Measurements from ENCODE around the gene CHCHD1. TPM values are rescaled to one million over a fixed set of nuclear protein-coding genes. Genes with fewer than 3 reads are reported as not detected.

CHCHD1 gene
- total and polyA plus RNA-seq, 2 donors (not counting 3 experiments of a cell fraction or from before 2014, with no cell fraction given), result 31.7 to 39.2 TPM

DNA sequence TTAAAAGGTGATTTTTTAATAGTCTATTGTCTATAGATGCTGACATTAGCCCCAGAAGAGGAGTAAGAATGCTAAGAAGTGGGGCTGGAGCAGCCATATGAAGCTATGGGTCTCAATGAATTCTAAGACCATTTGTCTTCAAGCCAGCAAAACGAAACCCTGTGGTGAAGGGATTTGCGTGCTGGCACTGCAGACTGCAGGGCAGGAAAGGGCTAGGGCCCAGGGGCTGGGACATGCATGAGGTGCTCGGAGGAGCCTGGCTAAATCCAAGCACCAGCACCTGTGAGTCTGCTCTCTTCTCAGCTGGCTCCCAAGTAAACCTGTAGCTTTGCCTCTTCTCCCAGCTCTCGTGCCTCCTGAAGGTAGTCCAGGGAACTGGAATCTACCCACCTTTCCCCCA lies 30.8 kb downstream of the CHCHD1 start:
- Histone ChIP-seq H3K27me3 (ENCODE audit: control insufficient read depth in 2 of 2, insufficient read depth in 2 of 2, low read length in 2 of 2) (no peaks in the 10 kb centered on the region), H3K4me1 (ENCODE audit: control insufficient read depth, extremely low read depth, insufficient read depth, low read length) (peaks cover 27% of the 10 kb centered on the region), H2AFZ (ENCODE audit: low read depth, low read length) (no peak overlapping the region), H3K79me2 (ENCODE audit: control insufficient read depth, insufficient read depth, low read length) (no peaks in the 10 kb centered on the region), H3K4me2 (ENCODE audit: insufficient read depth, low read length) (no peak overlapping the region), H3K9me1 (replicated peaks; ENCODE audit: control insufficient read depth, extremely low read depth, insufficient read depth, low read length) (no peaks in the 10 kb centered on the region), H3K36me3 (ENCODE audit: control insufficient read depth in 2 of 2, extremely low read depth in 1 of 2, insufficient read depth in 2 of 2, low read length in 2 of 2) (peaks cover 10 to 12% of the 10 kb centered on the region in 2 experiments), H3K27ac (ENCODE audit: insufficient read depth, low read depth, low read length) (no peak overlapping the region), H4K20me1 (replicated peaks; ENCODE audit: control insufficient read depth, extremely low read depth, insufficient read depth, low read length) (no peaks in the 10 kb centered on the region), H3K4me3 (replicated peaks in 1 of 3; ENCODE audit: insufficient read depth in 1 of 3, low read depth in 1 of 3, low read length in 3 of 3) (no peak overlapping the region), H3K9me3 (replicated peaks; ENCODE audit: control insufficient read depth, insufficient read depth, low read length) (no peaks in the 10 kb centered on the region), H3K9ac (replicated peaks; ENCODE audit: extremely low read depth, insufficient read depth, low read length) (no peak overlapping the region)
- no peak for FAIRE-seq
- BruUV-seq (replicated peaks), result no TSS peak
- no peak for DNase-seq (ENCODE audit: low read depth, low spot score)
- intact Hi-C loops (cut with micrococcal nuclease), result loop anchor here (5.0 kb wide), 1 partner anchor 40 kb away; a partner anchor contains a TSS
- CTCF ChIA-PET, result interaction anchor here (0.8 to 1.5 kb wide), 3 partner anchors 9 to 24 kb away, joined by 3 to 6 read pairs (median 3); no protein-coding TSS in a partner anchor
- dilution Hi-C loops (cut with MboI; ENCODE audit: extremely low pct_ligation_motif_present, low sequenced_read_pairs), result no loop called here
- POLR2A ChIA-PET, result no interaction called here
- TF ChIP-seq POLR2AphosphoS5 (IDR thresholded peaks at IDR 0.05; ENCODE audit: insufficient read depth, low read depth, low read length) (no peak), CTCF (IDR thresholded peaks at IDR 0.05; ENCODE audit: extremely low read depth in 1 of 2, insufficient read depth in 1 of 2, low read depth in 1 of 2, low read length in 2 of 2) (no peak), GATA2 (IDR thresholded peaks at IDR 0.05; ENCODE audit: insufficient read depth, insufficient read length, low read depth, low read length) (no peak), JUN (IDR thresholded peaks at IDR 0.05; ENCODE audit: borderline replicate concordance, insufficient read depth, insufficient read length, low read depth) (no peak), EZH2 (IDR thresholded peaks at IDR 0.05; ENCODE audit: borderline replicate concordance, low read depth, low read length, severe bottlenecking) (no peak), FOS (IDR thresholded peaks at IDR 0.05; ENCODE audit: borderline replicate concordance, insufficient read depth, low read length) (no peak)
